ENCODE data around the gene GPX7.

Gene GPX7

DNA sequence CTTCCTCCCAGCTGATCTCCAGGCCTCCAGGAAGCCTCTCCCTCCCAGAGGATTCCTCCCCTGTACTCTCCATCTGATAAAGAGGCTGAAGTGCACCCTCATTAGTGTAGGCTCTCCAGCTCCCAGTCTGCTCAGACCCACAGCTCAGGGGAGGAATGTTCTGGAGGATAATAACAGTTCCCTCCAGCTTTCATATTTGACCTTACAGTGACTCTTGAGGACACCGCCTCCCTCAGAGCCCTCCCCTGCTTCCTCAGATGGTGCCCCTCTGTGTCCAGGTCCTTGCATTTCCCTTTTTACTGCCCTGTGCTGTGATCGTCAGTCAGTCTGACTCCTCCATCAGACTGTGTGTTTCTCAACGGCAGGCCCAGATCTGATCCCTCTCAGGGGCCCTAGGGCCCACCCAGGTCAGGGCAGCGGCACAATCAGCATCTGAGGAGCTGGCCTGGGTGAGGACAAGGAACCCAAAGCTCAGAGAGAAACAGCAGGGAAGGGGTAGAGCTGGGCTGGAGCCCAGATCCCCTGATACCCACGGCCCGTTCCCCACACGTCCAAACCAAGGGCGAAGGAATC, 29.7 kb downstream of the GPX7 start:
- no peak for DNase-seq

DNA sequence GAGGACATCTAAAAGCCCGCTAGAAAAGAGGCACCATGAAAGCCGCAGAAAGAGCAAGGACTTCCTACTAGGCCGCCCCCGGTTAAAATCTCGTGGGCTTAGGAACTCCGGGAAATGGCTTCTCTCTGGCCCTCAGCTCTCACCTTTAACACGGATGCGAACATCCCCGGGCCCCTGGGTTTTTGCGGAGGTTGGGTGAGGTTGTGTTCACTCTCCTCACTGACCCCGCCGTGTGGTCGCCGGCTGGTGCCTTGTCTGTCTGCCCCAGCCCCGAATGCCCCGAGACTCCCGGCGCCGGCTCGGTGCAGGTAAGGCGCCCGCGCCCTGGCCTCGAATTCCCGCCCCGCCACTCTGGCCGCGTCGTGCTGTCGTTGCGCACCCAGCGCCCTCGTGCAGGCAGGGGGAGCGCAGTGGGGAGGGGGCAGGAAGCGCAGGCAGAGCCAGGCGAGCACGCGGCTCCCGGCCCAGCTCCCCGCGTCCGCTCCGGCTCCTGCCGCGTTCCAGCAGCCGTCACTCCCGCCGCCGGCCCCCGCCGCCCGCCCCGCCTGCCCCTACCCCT, 30.6 kb downstream of the GPX7 start, which contains the start of gene SHISAL2A:
Gene SHISAL2A (plus strand): TSS at position 437 of the 559 bp plus-strand sequence. CDS start 326 bp downstream, outside the sequence.
- DNase-seq, result peak; percentile 68

DNA sequence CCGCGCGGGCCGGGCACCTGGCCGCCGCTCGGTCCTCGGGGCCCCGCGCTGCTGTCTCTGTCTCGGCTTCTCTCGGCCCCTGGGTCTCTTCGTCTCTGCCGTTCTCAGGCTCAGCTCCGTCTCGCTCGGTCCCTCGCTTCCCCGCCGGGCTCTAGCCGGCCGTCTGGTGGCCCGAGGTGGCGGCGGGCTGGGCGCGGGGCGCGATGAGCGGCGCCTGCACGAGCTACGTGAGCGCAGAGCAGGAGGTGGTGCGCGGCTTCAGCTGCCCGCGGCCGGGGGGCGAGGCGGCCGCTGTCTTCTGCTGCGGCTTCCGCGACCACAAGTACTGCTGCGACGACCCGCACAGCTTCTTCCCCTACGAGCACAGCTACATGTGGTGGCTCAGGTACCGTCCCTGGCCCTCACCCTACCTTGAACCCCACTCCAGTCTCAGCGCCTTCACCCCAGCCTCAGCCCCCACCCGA, 31.2 kb downstream of the GPX7 start:
- DNase-seq, result peak; percentile 42

DNA sequence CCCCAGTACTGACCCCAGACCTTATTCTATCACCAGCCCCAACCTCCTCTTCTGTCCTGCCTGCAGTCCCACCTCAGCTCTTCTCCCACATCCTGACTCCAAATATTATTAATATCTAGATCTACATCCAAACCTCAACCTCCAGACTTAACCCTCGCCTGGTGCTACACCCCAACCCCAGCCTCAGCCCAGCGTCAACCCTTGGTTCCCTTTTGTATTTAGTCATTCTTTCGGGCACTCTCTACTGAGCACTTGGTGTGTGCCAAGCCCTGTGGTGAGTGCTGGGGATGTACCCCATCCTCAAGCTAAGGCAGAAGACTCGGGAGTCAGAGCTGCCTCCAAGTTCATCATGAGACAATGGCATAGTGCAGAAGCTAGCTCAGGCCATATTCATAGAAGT, 31.9 kb downstream of the GPX7 start:
- DNase-seq, result peak; percentile 17

DNA sequence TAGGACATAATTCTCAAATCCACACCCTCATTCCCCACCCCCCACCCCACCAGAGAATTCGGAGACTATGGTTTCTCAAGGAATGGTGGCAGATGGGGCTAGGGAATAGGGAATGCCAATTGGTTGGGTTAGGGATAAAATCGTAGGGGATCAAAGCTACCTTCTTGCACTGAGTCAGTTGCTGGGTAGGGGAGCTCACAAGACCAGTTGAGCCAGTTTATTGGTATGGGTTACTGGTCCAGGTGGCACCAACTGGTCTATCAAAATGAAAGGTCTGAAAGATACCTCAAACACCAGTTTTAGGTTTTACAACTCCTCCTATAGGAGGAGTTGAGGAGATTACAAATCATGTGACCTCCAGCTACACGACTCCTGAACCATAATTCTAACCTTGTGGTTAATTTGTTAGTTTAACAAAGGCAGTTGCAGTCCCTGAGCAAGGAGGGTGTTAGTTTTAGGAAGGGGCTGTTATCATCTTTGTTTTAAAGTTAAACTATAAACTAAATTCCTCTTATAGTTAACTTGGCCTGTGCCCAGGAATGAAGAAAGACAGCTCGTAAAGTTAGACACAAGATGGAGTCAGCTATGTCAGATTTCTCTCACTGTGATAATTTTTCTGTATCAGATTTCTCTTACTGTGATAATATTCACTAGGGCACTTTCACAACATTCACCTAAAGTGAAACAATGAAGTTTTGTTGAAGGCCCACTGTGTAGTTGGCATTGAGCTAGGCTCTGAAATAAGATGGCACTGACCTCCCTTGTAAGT, 33.3 kb downstream of the GPX7 start:
- no peak for DNase-seq

DNA sequence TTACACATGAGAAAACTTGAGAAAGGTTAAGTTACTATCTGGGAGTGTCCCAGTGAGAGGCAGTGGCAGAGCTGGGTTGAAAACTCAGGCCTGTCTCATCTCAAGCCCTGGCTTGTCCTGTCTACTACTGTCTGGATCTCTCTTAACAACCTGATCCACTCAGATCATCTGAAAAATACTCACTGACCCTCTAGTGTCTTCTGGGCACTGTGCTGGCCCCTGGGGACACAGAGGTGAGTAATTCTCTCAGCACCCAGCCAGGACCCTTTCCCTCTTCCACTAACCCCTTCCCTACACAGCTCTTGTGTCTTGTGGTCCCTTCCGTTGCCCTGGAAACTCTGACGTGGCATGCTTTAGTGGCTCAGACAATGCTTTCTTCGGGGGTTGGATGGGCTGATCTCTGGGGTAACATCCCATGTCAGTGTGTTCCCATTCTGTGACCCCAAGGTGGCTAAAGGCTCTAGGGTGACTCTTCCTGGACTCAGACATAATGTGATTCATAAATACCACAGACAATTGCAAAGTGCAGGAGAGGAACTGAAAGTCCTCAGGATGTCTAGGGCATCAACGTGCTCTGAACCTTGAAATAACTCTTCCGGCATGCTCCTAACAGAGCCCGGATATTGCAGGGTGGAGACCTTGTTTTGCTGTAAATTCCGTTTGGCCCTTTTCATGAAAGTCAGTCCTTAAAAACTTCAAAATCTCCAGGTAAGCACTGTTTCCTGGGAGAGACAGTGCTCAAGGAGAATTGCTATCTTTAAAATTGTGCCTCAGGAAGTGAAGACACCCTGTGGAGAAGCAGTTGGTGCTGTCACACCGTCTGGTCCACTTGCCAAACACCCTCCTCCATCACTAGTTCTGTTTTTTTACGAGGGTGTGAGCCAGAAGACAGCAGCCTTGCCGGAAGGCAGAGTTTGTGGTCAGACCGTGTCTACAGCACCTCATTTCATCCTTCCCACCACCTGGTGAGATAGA, 34.8 kb downstream of the GPX7 start:
- DNase-seq, result peak; percentile 64

DNA sequence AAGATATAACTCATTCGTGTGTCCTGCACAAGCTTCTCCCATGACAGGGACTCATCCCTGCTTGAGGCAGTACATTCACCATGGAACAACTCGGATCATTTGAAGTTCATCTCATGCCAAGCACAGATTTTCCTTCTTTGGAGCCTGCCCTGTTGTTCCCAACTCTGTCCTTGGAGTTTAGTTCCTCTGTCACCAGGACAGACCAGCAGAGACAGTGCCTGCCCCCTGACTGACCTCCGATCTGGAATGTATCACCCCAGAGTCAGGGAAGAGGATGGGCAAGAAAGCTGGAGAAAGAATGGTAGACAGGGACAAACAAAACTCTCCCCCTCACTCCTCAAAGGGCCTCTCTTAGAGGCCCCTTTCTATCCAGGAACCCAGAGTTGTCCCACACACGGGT, 35.8 kb downstream of the GPX7 start:
- DNase-seq, result no peak

DNA sequence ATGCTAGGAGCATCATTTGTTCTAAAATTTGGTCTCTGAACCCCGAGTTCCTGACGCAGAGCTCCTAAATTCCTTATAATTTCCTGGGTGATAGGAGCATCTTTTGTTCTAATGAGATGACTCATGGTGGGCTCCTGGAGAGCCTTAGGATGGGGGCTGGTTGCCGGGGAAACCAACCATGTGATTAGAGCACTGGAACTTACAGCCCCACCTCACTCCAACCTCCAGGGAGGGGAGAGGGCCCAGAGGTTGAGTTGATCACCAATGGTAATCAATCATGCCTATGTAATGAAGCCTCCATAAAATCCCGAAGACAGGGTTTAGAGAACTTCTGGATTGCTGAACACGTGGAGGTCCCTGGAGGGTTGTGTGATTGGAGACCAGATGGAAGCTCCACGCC, 38.5 kb downstream of the GPX7 start:
- DNase-seq, result no peak

DNA sequence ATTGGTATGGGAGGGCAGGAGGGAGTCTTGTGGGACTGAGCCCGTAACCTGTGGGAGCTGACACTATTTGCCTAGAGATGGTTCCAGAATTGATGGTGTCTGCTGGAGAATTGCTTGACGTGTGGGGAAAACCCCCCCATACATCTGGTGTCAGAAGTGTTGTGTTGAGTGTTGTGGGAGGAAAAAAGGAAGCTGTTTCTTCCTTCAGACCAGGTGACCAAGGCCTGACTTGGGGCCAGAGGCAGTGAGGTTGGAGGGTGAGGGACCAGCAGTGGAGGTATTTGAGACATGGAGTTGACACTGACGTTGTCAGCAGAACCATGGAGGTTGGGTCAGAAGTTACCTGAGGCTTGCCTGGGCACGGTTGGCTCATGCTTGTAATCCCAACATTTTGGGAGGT, 39.1 kb downstream of the GPX7 start:
- no peak for DNase-seq

DNA sequence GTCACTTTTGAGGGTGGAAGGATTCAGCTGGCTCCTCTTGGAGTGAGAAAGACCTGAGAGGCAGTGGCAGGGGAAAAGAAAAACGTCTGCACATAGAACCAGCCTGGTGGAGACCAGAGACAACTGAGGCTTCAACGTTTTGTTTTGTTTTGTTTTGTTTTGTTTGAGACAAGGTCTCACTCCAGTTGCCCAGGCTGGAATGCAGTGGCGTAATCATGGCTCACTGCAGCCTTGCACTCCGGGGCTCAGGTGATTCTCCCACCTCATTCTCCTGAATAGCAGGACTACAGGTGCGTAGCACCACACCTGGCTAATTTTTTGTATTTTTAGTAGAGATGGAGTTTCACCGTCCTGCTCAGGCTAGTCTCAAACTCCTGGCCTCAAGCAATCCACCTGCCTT, 43.1 kb downstream of the GPX7 start:
- no peak for DNase-seq

DNA sequence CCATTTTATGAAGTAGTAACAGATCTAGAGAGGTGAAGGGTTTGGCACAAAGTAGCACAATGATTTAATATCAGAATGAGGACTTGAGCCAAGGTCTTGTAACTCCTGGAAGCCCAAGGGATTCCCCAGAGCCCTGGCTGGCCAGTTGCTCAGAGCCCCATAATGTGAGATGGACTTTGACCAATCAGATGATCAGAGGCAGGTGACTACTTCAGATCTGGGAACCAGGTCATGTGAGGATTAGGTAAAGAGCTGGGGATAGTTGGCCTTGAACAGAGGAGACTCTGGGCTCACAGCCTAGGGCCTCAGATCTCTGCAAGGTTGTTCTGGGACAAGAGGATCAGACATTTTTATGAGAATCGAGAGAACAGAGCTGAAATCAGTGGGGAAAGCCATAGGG, 49.7 kb downstream of the GPX7 start:
- no peak for DNase-seq

DNA sequence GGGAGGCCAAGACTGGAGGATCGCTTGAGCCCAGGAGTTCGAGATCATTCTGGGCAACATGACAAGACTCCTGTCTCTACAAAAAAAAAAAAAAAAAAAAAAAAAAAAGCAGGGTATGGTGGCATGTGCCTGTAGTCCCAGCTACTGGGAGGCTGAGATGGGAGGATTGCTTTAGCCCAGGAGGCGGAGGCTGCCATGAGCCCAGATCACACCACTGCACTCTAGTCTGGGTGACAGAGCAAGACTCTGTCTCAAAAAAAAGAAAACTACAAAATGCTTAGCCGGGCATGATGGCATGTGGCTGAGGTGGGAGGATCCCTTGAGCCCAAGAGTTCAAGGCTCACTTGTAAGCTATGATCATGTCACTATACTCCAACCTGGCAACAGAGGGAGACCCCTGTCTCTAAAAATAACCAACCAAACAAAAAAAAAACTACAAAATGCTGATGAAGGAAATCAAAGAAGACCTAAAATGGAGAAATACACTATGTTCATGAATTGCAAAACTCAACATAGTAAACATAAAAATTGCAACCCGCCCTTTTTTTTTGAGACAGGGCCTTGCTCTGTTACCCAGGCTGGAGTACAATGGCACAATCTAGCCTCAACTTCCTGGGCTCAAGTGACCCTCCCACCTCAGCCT, 51.2 kb downstream of the GPX7 start:
- no peak for DNase-seq

DNA sequence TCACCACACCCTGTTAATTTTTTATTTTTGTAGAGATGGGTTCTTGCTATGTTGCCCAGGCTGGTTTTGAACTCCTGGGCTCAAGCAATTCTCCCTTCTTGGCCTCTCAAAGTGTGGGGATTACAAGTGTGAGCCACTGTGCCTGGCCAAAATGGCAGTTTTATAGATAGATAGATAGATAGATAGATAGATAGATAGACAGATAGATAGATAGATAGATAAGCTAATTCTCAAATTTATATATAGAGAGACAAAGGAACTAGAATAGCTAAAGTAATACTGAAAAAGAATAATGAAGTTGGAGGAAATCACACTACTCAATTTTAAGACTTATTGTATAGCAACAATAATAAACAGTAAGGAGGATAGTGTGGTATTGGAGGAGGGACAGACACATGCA, 51.9 kb downstream of the GPX7 start:
- DNase-seq, result no peak

DNA sequence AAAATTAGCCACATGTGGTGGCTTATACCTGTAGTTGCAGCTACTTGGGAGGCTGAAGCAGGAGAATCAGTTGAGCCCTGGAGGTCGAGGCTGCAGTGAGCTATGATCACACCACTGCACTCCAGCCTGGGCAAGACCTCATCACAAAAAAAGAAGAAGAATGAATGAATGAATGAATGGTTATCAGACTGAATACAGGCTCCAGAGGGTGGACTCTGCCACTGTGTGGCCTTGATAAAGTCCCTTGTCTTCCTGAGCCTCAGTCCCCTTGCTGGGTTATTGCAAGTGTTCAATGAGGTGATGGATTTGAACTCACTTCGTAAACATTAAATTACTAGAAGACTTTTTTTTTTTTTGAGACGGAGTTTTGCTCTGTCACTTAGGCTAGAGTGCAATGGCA, 55.5 kb downstream of the GPX7 start:
- no peak for DNase-seq

All from activated naive CD4-positive, alpha-beta T cell treated with Interleukin-2 at 50 U/mL for 16 hours (primary cell).